ENCODE measurements around the gene SNX19.

The SNX19 gene

GRCh38 chr11:130834886-130835285, 81.4 kb downstream of the SNX19 start:
- Mint-ChIP-seq H3K4me3 (no peak overlapping the region), H3K4me1 (peaks cover 30% of the 10 kb centered on the region), H3K27me3 (ENCODE audit: low read depth) (peaks cover 4% of the 10 kb centered on the region), H3K27ac (peak overlapping the region in 2 of 3 experiments; percentile 9 to 21), H3K36me3 (ENCODE audit: low read depth) (peaks cover 3% of the 10 kb centered on the region), H3K9me3 (peaks cover 18% of the 10 kb centered on the region)
- no peak for TF ChIP-seq CTCF (IDR thresholded peaks at IDR 0.05; ENCODE audit: unreplicated experiment in 3 of 3)

GRCh38 chr11:130832566-130833425, 83.5 kb downstream of the SNX19 start:
- H3K4me3 Mint-ChIP-seq, result peak overlapping the region in 1 of 3 experiments; percentile 37
- peaks cover 11% of the 10 kb centered on the region for H3K9me3 Mint-ChIP-seq
- H3K27ac Mint-ChIP-seq, result peak overlapping the region in 2 of 3 experiments; percentile 81 to 95
- H3K36me3 Mint-ChIP-seq (ENCODE audit: low read depth), result no peaks in the 10 kb centered on the region
- TF ChIP-seq CTCF (IDR thresholded peaks at IDR 0.05; ENCODE audit: unreplicated experiment in 3 of 3), result no peak
- peaks cover 10% of the 10 kb centered on the region for H3K4me1 Mint-ChIP-seq
- H3K27me3 Mint-ChIP-seq (ENCODE audit: low read depth), result peaks cover 4% of the 10 kb centered on the region

GRCh38 chr11:130831976-130832375, 84.3 kb downstream of the SNX19 start:
- Mint-ChIP-seq H3K27me3 (ENCODE audit: low read depth) (peaks cover 4% of the 10 kb centered on the region), H3K36me3 (ENCODE audit: low read depth) (no peaks in the 10 kb centered on the region), H3K4me1 (peaks cover 10% of the 10 kb centered on the region), H3K27ac (peak overlapping the region in 2 of 3 experiments; percentile 81 to 95), H3K4me3 (no peak overlapping the region), H3K9me3 (peaks cover 5% of the 10 kb centered on the region)
- no peak for TF ChIP-seq CTCF (IDR thresholded peaks at IDR 0.05; ENCODE audit: unreplicated experiment in 3 of 3)

- Mint-ChIP-seq H3K9me3 (peaks cover under 1% of the 10 kb centered on the region), H3K4me3 (peak overlapping the region in 1 of 3 experiments; percentile 36), H3K36me3 (ENCODE audit: low read depth) (no peaks in the 10 kb centered on the region), H3K27me3 (ENCODE audit: low read depth) (peaks cover under 1% of the 10 kb centered on the region), H3K4me1 (peaks cover 10% of the 10 kb centered on the region), H3K27ac (peak overlapping the region in 1 of 3 experiments; percentile 81)
- TF ChIP-seq CTCF (IDR thresholded peaks at IDR 0.05; ENCODE audit: unreplicated experiment in 3 of 3), result no peak
These were observed 84.8 kb downstream of the SNX19 start for GRCh38 chr11:130831506-130831905.

GRCh38 chr11:130830566-130830965, 85.7 kb downstream of the SNX19 start:
- Mint-ChIP-seq H3K27ac (peak overlapping the region in 1 of 3 experiments; percentile 91), H3K4me3 (peak overlapping the region in 1 of 3 experiments; percentile 53), H3K36me3 (ENCODE audit: low read depth) (no peaks in the 10 kb centered on the region), H3K27me3 (ENCODE audit: low read depth) (no peaks in the 10 kb centered on the region), H3K9me3 (no peaks in the 10 kb centered on the region), H3K4me1 (peaks cover 10% of the 10 kb centered on the region)
- no peak for TF ChIP-seq CTCF (IDR thresholded peaks at IDR 0.05; ENCODE audit: unreplicated experiment in 3 of 3)

Data from nephron (organoid).